Smooth muscle cell (in vitro differentiated cells): ENCODE measurements around the gene SLC9A9. TPM values are rescaled to one million over a fixed set of nuclear protein-coding genes. Genes with fewer than 3 reads are reported as not detected.

Experiments
- DNase-seq: peaks from one replicate; lab custom pipeline; 2025; ENCODE audit not compliant: unreplicated experiment; lab: John Stamatoyannopoulos, UW
- H2AFZ ChIP-seq: fragments of 200-600 bp; sonication (generic); 2 replicates; pipeline ENCODE4 v1.6.0; 2016; ENCODE audit warnings: antibody characterized with exemption, low read depth, mild to moderate bottlenecking
- H3F3A ChIP-seq: fragments of 200-600 bp; sonication (generic); 2 replicates; pipeline ENCODE4 v1.6.0; 2017; ENCODE audit warnings: antibody characterized with exemption, low read depth
- H3K27ac ChIP-seq: fragments of 200-600 bp; sonication (generic); 2 replicates; pipeline ENCODE4 v1.5.1; 2016; ENCODE audit warnings: low read depth, mild to moderate bottlenecking
- H3K27me3 ChIP-seq: fragments of 200-600 bp; sonication (generic); 2 replicates; pipeline ENCODE4 v1.6.1; 2016; ENCODE audit warnings: low read depth, mild to moderate bottlenecking
- H3K36me3 ChIP-seq: fragments of 200-600 bp; sonication (generic); 2 replicates; pipeline ENCODE4 v1.5.1; 2016; ENCODE audit warnings: low read depth
- H3K4me1 ChIP-seq: fragments of 200-600 bp; sonication (generic); 2 replicates; pipeline ENCODE4 v1.5.1; 2016; ENCODE audit warnings: low read depth
- H3K4me2 ChIP-seq: fragments of 200-600 bp; sonication (generic); 2 replicates; pipeline ENCODE4 v1.6.0; 2016; ENCODE audit warnings: mild to moderate bottlenecking
- H3K4me3 ChIP-seq: fragments of 200-600 bp; sonication (generic); 2 replicates; pipeline ENCODE4 v1.5.1; 2016; ENCODE audit warnings: mild to moderate bottlenecking
- H3K79me2 ChIP-seq: fragments of 200-600 bp; sonication (generic); 2 replicates; pipeline ENCODE4 v1.6.0; 2016; ENCODE audit warnings: low read depth, mild to moderate bottlenecking
- H3K9ac ChIP-seq: fragments of 200-600 bp; sonication (generic); 2 replicates; pipeline ENCODE4 v1.6.0; 2016; ENCODE audit warnings: low read depth
- H3K9me3 ChIP-seq: fragments of 200-600 bp; sonication (generic); replicated peaks from 2 replicates; pipeline ENCODE4 v1.5.1; 2016; ENCODE audit warnings: low read depth
- H4K20me1 ChIP-seq: fragments of 200-600 bp; sonication (generic); 2 replicates; pipeline ENCODE4 v1.6.0; 2016; ENCODE audit warnings: low read depth
- WGBS: methylation state at CpG from one replicate; pipeline ENCODE4 v1.1.7; 2016; ENCODE audit warnings: low lambda C conversion rate; 5-methylcytosine and 5-hydroxymethylcytosine counted together
- polyA plus RNA-seq: library from polyadenylated mRNA; unstranded; fragments of >200 nt; fragmentation: Nextera tagmentation; extraction: Ambion mirVana; gene quantifications from 2 replicates; pipeline ENCODE4 v1.2.1, GENCODE V29; 2016
- total RNA-seq: library from RNA; depleted of rRNA; stranded (reverse); fragments of >200 nt; gene quantifications from 2 replicates; pipeline ENCODE4 v1.2.3, GENCODE V29; 2014
- TF ChIP-seq, protein P1 (sequence below): fragments of 200-600 bp; sonication (generic); IDR thresholded peaks from 2 replicates; pipeline ENCODE4 v1.5.1; 2017; ENCODE audit warnings: borderline replicate concordance, mild to moderate bottlenecking, antibody characterized with exemption; ENCODE audit not compliant: insufficient read depth, poor library complexity, severe bottlenecking

SLC9A9 gene
- total and polyA plus RNA-seq, 2 experiments from 2014 or later: 4.0 to 8.9 TPM

DNA sequence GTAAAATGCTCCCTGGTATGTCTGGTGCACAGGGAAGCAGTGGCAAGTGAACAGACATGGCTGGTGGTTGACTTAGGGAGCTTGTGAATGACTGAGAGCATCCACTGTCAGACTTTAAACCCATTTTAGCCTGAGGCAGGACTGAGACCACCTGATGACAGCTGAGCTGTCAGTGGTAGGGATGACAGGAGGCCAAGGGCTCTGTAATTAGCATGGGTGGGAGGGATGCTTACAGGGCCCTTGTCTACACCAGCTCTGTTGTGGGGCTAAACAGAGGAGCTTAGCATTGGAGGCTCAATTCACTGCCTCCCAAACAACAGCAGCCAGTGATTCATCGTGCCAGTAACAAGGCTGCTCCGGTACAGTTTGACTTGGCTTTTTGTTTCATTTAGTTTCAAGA is 559.3 kb downstream of the SLC9A9 start:
- Histone ChIP-seq H3F3A (no peaks in the 10 kb centered on the region), H3K27ac (no peak overlapping the region), H3K79me2 (no peaks in the 10 kb centered on the region), H3K27me3 (no peaks in the 10 kb centered on the region), H3K36me3 (no peaks in the 10 kb centered on the region), H4K20me1 (no peaks in the 10 kb centered on the region), H3K4me1 (no peaks in the 10 kb centered on the region), H2AFZ (no peak overlapping the region), H3K4me3 (no peak overlapping the region), H3K4me2 (no peak overlapping the region), H3K9me3 (no peaks in the 10 kb centered on the region), H3K9ac (no peak overlapping the region)
- 41% methylated on average over 2 of the region's 2 CpGs for WGBS
- TF ChIP-seq, protein P1, sequence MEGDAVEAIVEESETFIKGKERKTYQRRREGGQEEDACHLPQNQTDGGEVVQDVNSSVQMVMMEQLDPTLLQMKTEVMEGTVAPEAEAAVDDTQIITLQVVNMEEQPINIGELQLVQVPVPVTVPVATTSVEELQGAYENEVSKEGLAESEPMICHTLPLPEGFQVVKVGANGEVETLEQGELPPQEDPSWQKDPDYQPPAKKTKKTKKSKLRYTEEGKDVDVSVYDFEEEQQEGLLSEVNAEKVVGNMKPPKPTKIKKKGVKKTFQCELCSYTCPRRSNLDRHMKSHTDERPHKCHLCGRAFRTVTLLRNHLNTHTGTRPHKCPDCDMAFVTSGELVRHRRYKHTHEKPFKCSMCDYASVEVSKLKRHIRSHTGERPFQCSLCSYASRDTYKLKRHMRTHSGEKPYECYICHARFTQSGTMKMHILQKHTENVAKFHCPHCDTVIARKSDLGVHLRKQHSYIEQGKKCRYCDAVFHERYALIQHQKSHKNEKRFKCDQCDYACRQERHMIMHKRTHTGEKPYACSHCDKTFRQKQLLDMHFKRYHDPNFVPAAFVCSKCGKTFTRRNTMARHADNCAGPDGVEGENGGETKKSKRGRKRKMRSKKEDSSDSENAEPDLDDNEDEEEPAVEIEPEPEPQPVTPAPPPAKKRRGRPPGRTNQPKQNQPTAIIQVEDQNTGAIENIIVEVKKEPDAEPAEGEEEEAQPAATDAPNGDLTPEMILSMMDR: no peak
- DNase-seq: no peak

DNA sequence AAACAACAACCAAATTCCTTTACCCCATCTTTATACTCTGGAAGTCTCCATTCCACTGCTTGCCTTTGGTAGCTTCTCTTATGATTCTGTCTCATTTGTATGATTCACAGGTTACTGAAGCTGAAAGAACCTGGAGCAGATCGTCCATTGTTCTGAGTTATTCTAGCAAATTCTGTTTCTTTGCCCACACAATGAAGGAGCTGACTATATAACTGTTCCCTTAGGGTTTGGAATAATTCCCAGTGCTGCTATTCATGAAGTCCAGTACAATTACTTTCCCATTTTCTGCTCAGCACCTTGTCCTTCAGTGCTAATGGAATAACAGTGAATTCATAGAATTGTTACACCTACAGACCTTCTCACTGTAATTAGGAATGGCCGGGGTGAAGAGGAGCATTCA is 560.9 kb downstream of the SLC9A9 start:
- H3F3A ChIP-seq: no peaks in the 10 kb centered on the region
- no peak overlapping the region for H3K4me3 ChIP-seq
- WGBS: 90% methylated on average over 2 of the region's 2 CpGs
- H4K20me1 ChIP-seq: no peaks in the 10 kb centered on the region
- no peaks in the 10 kb centered on the region for H3K79me2 ChIP-seq
- no peak overlapping the region for H3K27ac ChIP-seq
- TF ChIP-seq, protein P1: no peak
- H3K4me1 ChIP-seq: no peaks in the 10 kb centered on the region
- H3K36me3 ChIP-seq: no peaks in the 10 kb centered on the region
- H3K27me3 ChIP-seq: no peaks in the 10 kb centered on the region
- no peak overlapping the region for H3K9ac ChIP-seq
- no peak overlapping the region for H3K4me2 ChIP-seq
- no peaks in the 10 kb centered on the region for H3K9me3 ChIP-seq
- no peak for DNase-seq
- no peak overlapping the region for H2AFZ ChIP-seq

DNA sequence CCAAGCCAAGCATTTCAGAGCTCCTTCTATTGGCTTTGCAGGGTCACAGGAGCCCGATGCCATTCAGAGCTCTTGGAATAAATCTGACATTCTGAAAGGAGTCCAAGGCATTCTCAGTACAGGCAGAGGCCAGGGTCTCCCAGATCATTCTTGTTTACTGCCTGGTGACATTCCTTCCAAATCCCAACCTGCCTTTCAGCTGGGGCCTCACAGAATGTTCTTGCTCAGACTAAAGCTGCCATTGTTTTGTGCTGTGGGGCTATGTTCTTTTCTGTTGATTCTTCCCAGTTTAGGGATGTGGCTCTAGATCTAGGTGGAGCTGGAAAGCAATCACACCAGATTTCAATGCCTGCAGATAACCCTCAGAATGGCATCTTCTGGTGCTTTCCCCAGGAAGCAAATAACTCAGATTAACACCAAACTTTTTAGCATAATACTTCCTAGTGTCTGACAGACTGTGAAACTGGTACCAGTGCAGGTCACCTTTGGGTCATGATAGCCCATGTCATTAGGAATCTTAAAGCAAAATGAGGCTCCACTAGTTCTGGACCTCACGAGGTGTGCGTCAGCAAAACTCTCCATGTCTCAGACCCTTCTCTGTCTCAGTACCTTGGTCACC is 561.8 kb downstream of the SLC9A9 start:
- no peaks in the 10 kb centered on the region for H3K4me1 ChIP-seq
- TF ChIP-seq, protein P1: no peak
- no peaks in the 10 kb centered on the region for H3F3A ChIP-seq
- H3K4me2 ChIP-seq: no peak overlapping the region
- H3K27me3 ChIP-seq: no peaks in the 10 kb centered on the region
- no peaks in the 10 kb centered on the region for H3K79me2 ChIP-seq
- H3K4me3 ChIP-seq: no peak overlapping the region
- H3K9ac ChIP-seq: no peak overlapping the region
- 98% methylated on average over 3 of the region's 3 CpGs for WGBS
- no peak overlapping the region for H2AFZ ChIP-seq
- H3K27ac ChIP-seq: no peak overlapping the region
- H3K9me3 ChIP-seq: no peaks in the 10 kb centered on the region
- H3K36me3 ChIP-seq: no peaks in the 10 kb centered on the region
- H4K20me1 ChIP-seq: no peaks in the 10 kb centered on the region
- no peak for DNase-seq

DNA sequence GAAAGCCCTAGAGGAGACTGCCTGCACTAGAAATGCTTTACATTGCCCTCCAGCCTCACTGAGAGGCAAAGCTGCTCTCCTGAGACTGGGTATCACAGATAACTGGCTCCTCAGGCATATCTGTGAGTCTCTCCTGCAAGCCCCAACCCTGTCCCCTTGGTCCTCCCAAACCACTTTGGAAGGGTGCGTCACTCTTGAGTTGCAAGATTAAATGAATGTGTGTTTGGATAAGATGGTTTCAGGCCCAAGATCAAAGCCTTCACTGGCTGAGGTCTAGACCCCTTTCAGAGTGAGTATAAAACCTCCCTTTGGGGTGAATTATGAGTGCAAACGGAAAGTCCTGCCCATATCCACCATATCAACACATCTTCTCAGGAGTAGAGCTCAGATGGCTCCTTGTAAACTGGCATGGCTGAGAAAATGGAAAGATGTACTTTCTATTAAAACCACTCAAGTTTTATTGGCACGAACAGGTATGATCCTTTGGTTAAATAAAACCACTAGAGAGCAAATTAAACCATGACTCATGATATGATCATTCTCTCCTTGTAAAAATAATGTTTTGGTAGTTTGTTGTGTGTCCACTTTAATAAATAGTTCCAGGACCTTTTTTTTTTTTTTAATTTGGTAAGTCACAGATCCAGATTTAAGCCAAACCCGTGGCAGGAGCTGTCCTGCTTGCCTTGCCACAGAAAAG is 564.7 kb downstream of the SLC9A9 start:
- Histone ChIP-seq H3K9ac (no peak overlapping the region), H3K36me3 (no peaks in the 10 kb centered on the region), H3K79me2 (no peaks in the 10 kb centered on the region), H3K4me3 (no peak overlapping the region), H2AFZ (no peak overlapping the region), H4K20me1 (no peaks in the 10 kb centered on the region), H3F3A (no peaks in the 10 kb centered on the region), H3K27me3 (no peaks in the 10 kb centered on the region), H3K27ac (no peak overlapping the region), H3K4me2 (no peak overlapping the region), H3K9me3 (no peaks in the 10 kb centered on the region), H3K4me1 (no peaks in the 10 kb centered on the region)
- WGBS: 90% methylated on average over 4 of the region's 4 CpGs
- TF ChIP-seq, protein P1: no peak
- DNase-seq: no peak
